Measurements from ENCODE around the gene PDZD8. TPM values are rescaled to one million over a fixed set of nuclear protein-coding genes. Genes with fewer than 3 reads are reported as not detected.

PDZD8 gene
- polyA plus RNA-seq, 3 donors = 34.4 to 41.4 (median 37.3) TPM

Other genes with a start within 250 kb of the PDZD8 start
- gene VAX1, start 237.2 kb downstream of the PDZD8 start, polyA plus RNA-seq (ENCODE audit: insufficient read length in 3 of 3) = not detected
- gene KCNK18, start 178.0 kb downstream of the PDZD8 start, polyA plus RNA-seq (ENCODE audit: insufficient read length in 3 of 3) = not detected
- 1 to 10 TPM; 1.1 to 1.4 (median 1.2) TPM for gene SLC18A2, start 134.3 kb downstream of the PDZD8 start, polyA plus RNA-seq (ENCODE audit: insufficient read length in 3 of 3)
- 100 to 1,000 TPM; 146 to 198 (median 168) TPM for gene EMX2, start 167.3 kb upstream of the PDZD8 start, polyA plus RNA-seq (ENCODE audit: insufficient read length in 3 of 3)